Loucy (cell line): ENCODE measurements around the gene RNF8.
"Not testable (repeated sequence)": the region's sequence is repeated elsewhere in the genome, so short reads cannot be mapped to it uniquely, and the experiment has no call there.

ENCODE experiments used
- H2AFZ ChIP-seq: fragments of 200-600 bp; sonication (generic); 2 replicates; pipeline ENCODE4 v1.6.0; 2016; ENCODE audit warnings: antibody characterized with exemption, mild to moderate bottlenecking, low read length, moderate library complexity
- H3F3A ChIP-seq: fragments of 200-600 bp; 2 replicates; pipeline ENCODE4 v1.6.0; 2016; ENCODE audit warnings: antibody characterized with exemption, low read depth, mild to moderate bottlenecking
- H3K27me3 ChIP-seq: fragments of 200-600 bp; sonication (generic); 2 replicates; pipeline ENCODE4 v1.6.1; 2014; ENCODE audit warnings: low read length, mild to moderate bottlenecking; ENCODE audit not compliant: insufficient read depth, poor library complexity, severe bottlenecking
- H3K36me3 ChIP-seq: fragments of 200-600 bp; sonication (generic); 2 replicates; pipeline ENCODE4 v1.6.1; 2016; ENCODE audit warnings: low read length; ENCODE audit not compliant: insufficient read depth
- H3K4me1 ChIP-seq: fragments of 200-600 bp; sonication (generic); 2 replicates; pipeline ENCODE4 v1.5.1; 2014; ENCODE audit warnings: low read length, mild to moderate bottlenecking; ENCODE audit not compliant: insufficient read depth, poor library complexity, severe bottlenecking
- H3K4me2 ChIP-seq: fragments of 200-600 bp; sonication (generic); 2 replicates; pipeline ENCODE4 v1.6.0; 2014; ENCODE audit warnings: antibody characterized with exemption, low read length, low read depth, mild to moderate bottlenecking; ENCODE audit not compliant: poor library complexity, severe bottlenecking
- H3K4me3 ChIP-seq: fragments of 200-600 bp; sonication (generic); 2 replicates; pipeline ENCODE4 v1.5.1; 2014; ENCODE audit warnings: low read length, mild to moderate bottlenecking, mixed read lengths; ENCODE audit not compliant: poor library complexity, severe bottlenecking
- H3K79me2 ChIP-seq: fragments of 200-600 bp; sonication (generic); 2 replicates; pipeline ENCODE4 v1.6.1; 2014; ENCODE audit warnings: low read length; ENCODE audit not compliant: insufficient read depth
- H3K9ac ChIP-seq: fragments of 200-600 bp; sonication (generic); 2 replicates; pipeline ENCODE4 v1.6.0; 2014; ENCODE audit warnings: mild to moderate bottlenecking, low read depth, low read length, moderate library complexity; ENCODE audit not compliant: poor library complexity, severe bottlenecking
- H3K9me2 ChIP-seq: fragments of 200-600 bp; sonication (generic); replicated peaks from 2 replicates; pipeline ENCODE4 v1.6.1; 2016; ENCODE audit warnings: low read depth, low read length, mixed read lengths
- H3K9me3 ChIP-seq: fragments of 200-600 bp; sonication (generic); 2 replicates; pipeline ENCODE4 v1.6.1; 2014; ENCODE audit warnings: mild to moderate bottlenecking, antibody characterized with exemption, low read length, low read depth; ENCODE audit not compliant: insufficient read depth
- H4K20me1 ChIP-seq: fragments of 200-600 bp; sonication (generic); 2 replicates; pipeline ENCODE4 v1.6.0; 2014; ENCODE audit warnings: antibody characterized with exemption, low read length, mild to moderate bottlenecking; ENCODE audit not compliant: insufficient read depth, poor library complexity, severe bottlenecking
- CTCF ChIP-seq: fragments of 200-600 bp; sonication (generic); conservative IDR thresholded peaks from 2 replicates; pipeline ENCODE4 v1.5.1; 2014; ENCODE audit warnings: mild to moderate bottlenecking, antibody characterized with exemption, low read length
- EZH2phosphoT487 ChIP-seq: fragments of 200-600 bp; IDR thresholded peaks from 2 replicates; pipeline ENCODE4 v1.6.1; 2018; ENCODE audit warnings: antibody characterized with exemption, mild to moderate bottlenecking, moderate library complexity, borderline replicate concordance

The RNF8 gene

GRCh38 chr6:37306624-37307222, 47.1 kb upstream of the RNF8 start:
- no peak overlapping the region for H2AFZ ChIP-seq
- H3K9me2 ChIP-seq: no peaks in the 10 kb centered on the region
- H3K9me3 ChIP-seq: no peaks in the 10 kb centered on the region
- TF ChIP-seq CTCF: no peak
- TF ChIP-seq EZH2phosphoT487: no peak
- no peaks in the 10 kb centered on the region for H3K27me3 ChIP-seq
- H3F3A ChIP-seq: no peaks in the 10 kb centered on the region
- no peak overlapping the region for H3K4me3 ChIP-seq
- H3K9ac ChIP-seq: no peak overlapping the region
- no peak overlapping the region for H3K4me2 ChIP-seq
- H3K36me3 ChIP-seq: peaks cover 55% of the 10 kb centered on the region; the same call in 1 of the 2 replicates
- H4K20me1 ChIP-seq: no peaks in the 10 kb centered on the region
- no peaks in the 10 kb centered on the region for H3K4me1 ChIP-seq
- H3K79me2 ChIP-seq: no peaks in the 10 kb centered on the region

DNA sequence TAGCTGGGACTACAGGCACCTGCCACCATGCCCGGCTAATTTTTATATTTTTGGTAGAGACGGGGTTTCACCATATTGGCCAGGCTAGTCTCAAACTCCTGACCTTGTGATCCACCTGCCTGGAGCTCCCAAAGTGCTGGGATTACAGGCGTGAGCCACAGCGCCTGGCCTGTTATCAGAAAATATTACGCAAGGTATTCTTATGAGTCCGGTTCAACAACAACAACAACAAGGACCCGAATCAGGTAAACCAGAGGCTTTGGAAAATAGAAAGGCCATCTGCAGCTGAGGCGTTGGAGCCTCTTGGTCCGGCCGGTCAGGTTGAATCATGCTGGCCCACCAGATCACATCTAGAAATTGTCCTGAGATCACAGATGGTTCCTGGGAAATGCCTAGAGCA, 46.3 kb upstream of the RNF8 start:
- H2AFZ ChIP-seq, H3K9me3 ChIP-seq, H4K20me1 ChIP-seq, H3K79me2 ChIP-seq, H3K9me2 ChIP-seq, H3K4me1 ChIP-seq, H3K4me3 ChIP-seq, H3K9ac ChIP-seq, H3K27me3 ChIP-seq, H3K4me2 ChIP-seq, H3F3A ChIP-seq: not testable (repeated sequence)
- H3K36me3 ChIP-seq: peaks cover 48% of the 10 kb centered on the region; the same call in 1 of the 2 replicates

GRCh38 chr6:37308069-37308815, 45.5 kb upstream of the RNF8 start:
- Histone ChIP-seq H3K27me3 (no peaks in the 10 kb centered on the region), H4K20me1 (no peaks in the 10 kb centered on the region), H3K9me3 (no peaks in the 10 kb centered on the region), H3F3A (no peaks in the 10 kb centered on the region), H3K36me3 (peaks cover 47% of the 10 kb centered on the region; the same call in 1 of the 2 replicates), H3K9me2 (no peaks in the 10 kb centered on the region), H2AFZ (no peak overlapping the region), H3K4me1 (no peaks in the 10 kb centered on the region), H3K9ac (no peak overlapping the region), H3K4me2 (no peak overlapping the region), H3K4me3 (no peak overlapping the region), H3K79me2 (no peaks in the 10 kb centered on the region)
- no peak for TF ChIP-seq CTCF
- no peak for TF ChIP-seq EZH2phosphoT487

DNA sequence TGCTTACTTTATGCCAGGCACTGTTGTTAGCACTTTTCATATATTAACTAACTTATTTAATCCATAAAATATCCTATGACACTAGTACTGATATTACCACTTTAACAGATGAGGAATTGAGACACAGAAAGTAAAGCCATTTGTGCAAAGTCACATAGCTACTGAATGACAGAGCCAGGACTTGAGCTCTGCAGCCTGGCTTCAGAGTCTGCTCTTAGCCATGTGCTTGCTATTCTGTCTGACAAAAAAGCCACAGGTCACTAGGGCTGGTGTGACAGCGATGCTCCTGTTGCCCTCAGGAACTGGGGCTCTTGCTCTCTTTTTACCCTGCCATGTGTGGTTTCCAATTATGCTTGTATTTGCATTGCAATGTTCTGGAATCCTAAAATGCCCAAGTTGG, 44.7 kb upstream of the RNF8 start:
- Histone ChIP-seq H3K9me3 (no peaks in the 10 kb centered on the region), H2AFZ (no peak overlapping the region), H3K79me2 (no peaks in the 10 kb centered on the region), H3K4me3 (no peak overlapping the region), H3K36me3 (peaks cover 49% of the 10 kb centered on the region; the same call in 1 of the 2 replicates), H3F3A (no peaks in the 10 kb centered on the region), H3K4me2 (no peak overlapping the region), H3K27me3 (no peaks in the 10 kb centered on the region), H3K9ac (no peak overlapping the region), H3K4me1 (no peaks in the 10 kb centered on the region), H4K20me1 (no peaks in the 10 kb centered on the region), H3K9me2 (no peaks in the 10 kb centered on the region)
- no peak for TF ChIP-seq EZH2phosphoT487
- TF ChIP-seq CTCF: no peak
